Panc1 (cell line): ENCODE data around the gene CDC37. TPM values are rescaled to one million over a fixed set of nuclear protein-coding genes. Genes with fewer than 3 reads are reported as not detected.
"Not testable (repeated sequence)": the region's sequence is repeated elsewhere in the genome, so short reads cannot be mapped to it uniquely, and the experiment has no call there.

Source experiments
- ATAC-seq: fragments of 200-7000 bp; cut with Tn5 transposase; 2 replicates; pipeline ENCODE4 v1.9.1; 2020; ENCODE audit warnings: mild to moderate bottlenecking, moderate library complexity
- BruUV-seq: library from RNA; stranded (reverse); fragments of 400-500 nt; replicated peaks from 2 replicates; lab custom pipeline; 2021; lab: Mats Ljungman, UMichigan
- CTCF ChIA-PET: fragments of 300-600 bp; sonication (Branson Sonifier 250); formaldehyde crosslinking; loops from one replicate; lab custom pipeline; 2022; ENCODE audit warnings: antibody characterized with exemption; lab: Charles Lee
- POLR2A ChIA-PET: fragments of 300-600 bp; sonication (Branson Sonifier 250); formaldehyde crosslinking; loops from one replicate; lab custom pipeline; 2022; ENCODE audit warnings: antibody characterized with exemption; lab: Charles Lee
- DNase-seq: peaks from one replicate; pipeline ENCODE4 v3.0.0-alpha.2; 2010; ENCODE audit warnings: low read depth, low spot score
- H3K27ac ChIP-seq: 2 replicates; pipeline ENCODE4 v1.5.1; 2011; ENCODE audit warnings: mild to moderate bottlenecking, low read length, inconsistent platforms
- H3K27me3 ChIP-seq: fragments of 200-500 bp; sonication (Bioruptor generic); 2 replicates; pipeline ENCODE4 v1.6.0; 2014; ENCODE audit warnings: low read length, inconsistent platforms; ENCODE audit not compliant: control insufficient read depth, insufficient read depth
- H3K36me3 ChIP-seq: fragments of 200-500 bp; sonication (Bioruptor generic); 2 replicates; pipeline ENCODE4 v1.5.1; 2014; ENCODE audit warnings: inconsistent platforms, mild to moderate bottlenecking, low read length, moderate library complexity; ENCODE audit not compliant: control insufficient read depth, insufficient read depth
- H3K4me1 ChIP-seq: 2 replicates; pipeline ENCODE4 v1.5.1; 2011; ENCODE audit warnings: inconsistent platforms, mild to moderate bottlenecking, low read length, moderate library complexity; ENCODE audit not compliant: control insufficient read depth, insufficient read depth
- H3K4me3 ChIP-seq, 2 experiments: 2 replicates each; pipeline ENCODE4 v1.5.1; 2011 to 2012; ENCODE audit warnings: low read depth in 2 of 2, low read length in 2 of 2, mild to moderate bottlenecking in 2 of 2, inconsistent platforms in 1 of 2, moderate library complexity in 1 of 2
- H3K9me3 ChIP-seq: fragments of 200-500 bp; sonication (Bioruptor generic); 2 replicates; pipeline ENCODE4 v1.5.1; 2014; ENCODE audit warnings: low read depth, mild to moderate bottlenecking, inconsistent platforms, low read length, moderate library complexity; ENCODE audit not compliant: control insufficient read depth, insufficient read depth
- POLR2AphosphoS5 ChIP-seq: IDR thresholded peaks from 2 replicates; pipeline ENCODE4 v1.6.1; 2012; ENCODE audit warnings: mild to moderate bottlenecking, low read depth, low read length, moderate library complexity
- SIN3A ChIP-seq: IDR thresholded peaks from 2 replicates; pipeline ENCODE4 v1.6.1; 2012; ENCODE audit warnings: low read depth, mild to moderate bottlenecking, low read length, moderate library complexity, borderline replicate concordance; ENCODE audit not compliant: insufficient read depth
- TCF7L2 ChIP-seq: IDR thresholded peaks from 2 replicates; pipeline ENCODE4 v1.6.1; 2011; ENCODE audit warnings: mild to moderate bottlenecking, low read depth, low read length, inconsistent platforms
- in situ Hi-C: cut with HindIII; loops from 2 replicates; pipeline ENCODE4 v1.10.0; 2016; ENCODE audit warnings: low sequenced_read_pairs, low pct_unique_long_range_greater_than_20kb
- intact Hi-C: fragments of 100-400 bp; cut with micrococcal nuclease; formaldehyde crosslinking; loops from one replicate; pipeline ENCODE4 v1.10.0; 2022; ENCODE audit not compliant: unreplicated experiment
- total RNA-seq: library from RNA; stranded (reverse); gene quantifications from one replicate; pipeline ENCODE4 v1.2.1, GENCODE V29; 2021; ENCODE audit not compliant: unreplicated experiment
- TF ChIP-seq, protein P1 (sequence below): fragments of 450-650 bp; IDR thresholded peaks from 2 replicates; pipeline ENCODE4 v1.5.1; 2017; ENCODE audit warnings: mild to moderate bottlenecking
- TF ChIP-seq, protein P2 (sequence below), 2 experiments: IDR thresholded peaks; 2 replicates each; pipeline ENCODE4 v1.6.1; 2011 to 2012; ENCODE audit warnings: low read depth in 2 of 2, control low read depth in 1 of 2, low read length in 1 of 2, mild to moderate bottlenecking in 1 of 2, moderate library complexity in 1 of 2; ENCODE audit not compliant: insufficient read depth in 1 of 2

Gene CDC37
- total RNA-seq, 1 experiment from 2014 or later = 162 TPM

DNA sequence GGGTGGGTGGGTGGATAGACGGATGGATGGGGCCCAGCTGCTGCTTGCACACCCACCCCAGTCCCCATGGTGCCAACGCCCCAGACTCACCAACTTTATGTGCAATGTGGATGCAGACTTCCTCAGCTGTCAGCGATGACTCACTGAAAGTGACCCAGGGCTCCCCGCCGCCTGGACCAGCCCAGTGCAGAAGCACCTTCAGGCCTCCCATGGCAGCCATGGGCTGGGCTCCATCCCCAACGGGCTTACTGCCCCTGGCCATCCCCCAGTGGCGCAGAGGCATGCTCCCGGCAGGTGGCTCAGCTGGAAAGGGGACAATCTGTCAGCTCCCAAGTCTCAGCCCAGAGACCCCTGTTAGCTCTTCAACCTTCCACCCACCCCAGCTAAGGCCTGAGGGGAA is 25.2 kb downstream of the CDC37 start:
- Histone ChIP-seq H3K9me3 (no peaks in the 10 kb centered on the region), H3K4me1 (peaks cover 3% of the 10 kb centered on the region; the same call in 1 of the 2 replicates), H3K27me3 (no peaks in the 10 kb centered on the region), H3K4me3 (no peak overlapping the region), H3K36me3 (no peaks in the 10 kb centered on the region), H3K27ac (no peak overlapping the region)
- in situ Hi-C loops (no loop called here), intact Hi-C loops (no loop called here)
- ChIA-PET POLR2A (no interaction called here), CTCF (no interaction called here)
- ATAC-seq (no peak), DNase-seq (no peak)
- no peak for TF ChIP-seq TCF7L2
- TF ChIP-seq, protein P1, sequence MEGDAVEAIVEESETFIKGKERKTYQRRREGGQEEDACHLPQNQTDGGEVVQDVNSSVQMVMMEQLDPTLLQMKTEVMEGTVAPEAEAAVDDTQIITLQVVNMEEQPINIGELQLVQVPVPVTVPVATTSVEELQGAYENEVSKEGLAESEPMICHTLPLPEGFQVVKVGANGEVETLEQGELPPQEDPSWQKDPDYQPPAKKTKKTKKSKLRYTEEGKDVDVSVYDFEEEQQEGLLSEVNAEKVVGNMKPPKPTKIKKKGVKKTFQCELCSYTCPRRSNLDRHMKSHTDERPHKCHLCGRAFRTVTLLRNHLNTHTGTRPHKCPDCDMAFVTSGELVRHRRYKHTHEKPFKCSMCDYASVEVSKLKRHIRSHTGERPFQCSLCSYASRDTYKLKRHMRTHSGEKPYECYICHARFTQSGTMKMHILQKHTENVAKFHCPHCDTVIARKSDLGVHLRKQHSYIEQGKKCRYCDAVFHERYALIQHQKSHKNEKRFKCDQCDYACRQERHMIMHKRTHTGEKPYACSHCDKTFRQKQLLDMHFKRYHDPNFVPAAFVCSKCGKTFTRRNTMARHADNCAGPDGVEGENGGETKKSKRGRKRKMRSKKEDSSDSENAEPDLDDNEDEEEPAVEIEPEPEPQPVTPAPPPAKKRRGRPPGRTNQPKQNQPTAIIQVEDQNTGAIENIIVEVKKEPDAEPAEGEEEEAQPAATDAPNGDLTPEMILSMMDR = no peak
- TF ChIP-seq POLR2AphosphoS5 = no peak
- TF ChIP-seq SIN3A = no peak
- TF ChIP-seq, protein P2, sequence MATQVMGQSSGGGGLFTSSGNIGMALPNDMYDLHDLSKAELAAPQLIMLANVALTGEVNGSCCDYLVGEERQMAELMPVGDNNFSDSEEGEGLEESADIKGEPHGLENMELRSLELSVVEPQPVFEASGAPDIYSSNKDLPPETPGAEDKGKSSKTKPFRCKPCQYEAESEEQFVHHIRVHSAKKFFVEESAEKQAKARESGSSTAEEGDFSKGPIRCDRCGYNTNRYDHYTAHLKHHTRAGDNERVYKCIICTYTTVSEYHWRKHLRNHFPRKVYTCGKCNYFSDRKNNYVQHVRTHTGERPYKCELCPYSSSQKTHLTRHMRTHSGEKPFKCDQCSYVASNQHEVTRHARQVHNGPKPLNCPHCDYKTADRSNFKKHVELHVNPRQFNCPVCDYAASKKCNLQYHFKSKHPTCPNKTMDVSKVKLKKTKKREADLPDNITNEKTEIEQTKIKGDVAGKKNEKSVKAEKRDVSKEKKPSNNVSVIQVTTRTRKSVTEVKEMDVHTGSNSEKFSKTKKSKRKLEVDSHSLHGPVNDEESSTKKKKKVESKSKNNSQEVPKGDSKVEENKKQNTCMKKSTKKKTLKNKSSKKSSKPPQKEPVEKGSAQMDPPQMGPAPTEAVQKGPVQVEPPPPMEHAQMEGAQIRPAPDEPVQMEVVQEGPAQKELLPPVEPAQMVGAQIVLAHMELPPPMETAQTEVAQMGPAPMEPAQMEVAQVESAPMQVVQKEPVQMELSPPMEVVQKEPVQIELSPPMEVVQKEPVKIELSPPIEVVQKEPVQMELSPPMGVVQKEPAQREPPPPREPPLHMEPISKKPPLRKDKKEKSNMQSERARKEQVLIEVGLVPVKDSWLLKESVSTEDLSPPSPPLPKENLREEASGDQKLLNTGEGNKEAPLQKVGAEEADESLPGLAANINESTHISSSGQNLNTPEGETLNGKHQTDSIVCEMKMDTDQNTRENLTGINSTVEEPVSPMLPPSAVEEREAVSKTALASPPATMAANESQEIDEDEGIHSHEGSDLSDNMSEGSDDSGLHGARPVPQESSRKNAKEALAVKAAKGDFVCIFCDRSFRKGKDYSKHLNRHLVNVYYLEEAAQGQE (IDR thresholded peaks at IDR 0.05; ENCODE audit: insufficient read depth in 1 of 2, low read depth in 2 of 2, low read length in 1 of 2) = no peak
- no TSS peak for BruUV-seq

DNA sequence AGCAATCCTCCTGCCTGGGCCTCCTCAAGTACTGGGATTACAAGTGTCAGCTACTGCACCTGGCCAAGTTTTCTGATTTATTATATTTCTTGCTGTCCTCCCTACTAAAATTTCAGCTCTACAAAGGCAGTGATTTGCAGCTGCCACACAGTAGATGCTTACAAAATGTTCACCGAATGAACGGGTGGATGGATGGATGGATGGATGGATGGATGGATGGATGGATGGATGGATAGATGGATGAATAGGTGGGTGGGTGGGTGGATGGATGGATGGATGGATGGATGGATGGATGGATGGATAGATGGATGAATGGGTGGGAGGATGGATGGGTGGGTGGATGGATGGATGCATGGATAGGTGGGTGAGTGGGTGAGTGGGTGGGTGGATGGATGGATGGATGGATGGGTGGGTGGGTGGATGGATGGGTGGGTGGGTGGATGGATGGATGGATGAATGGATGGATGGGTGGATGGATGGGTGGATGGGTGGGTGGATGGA is 26.2 kb downstream of the CDC37 start:
- CTCF ChIA-PET = not testable (repeated sequence)

DNA sequence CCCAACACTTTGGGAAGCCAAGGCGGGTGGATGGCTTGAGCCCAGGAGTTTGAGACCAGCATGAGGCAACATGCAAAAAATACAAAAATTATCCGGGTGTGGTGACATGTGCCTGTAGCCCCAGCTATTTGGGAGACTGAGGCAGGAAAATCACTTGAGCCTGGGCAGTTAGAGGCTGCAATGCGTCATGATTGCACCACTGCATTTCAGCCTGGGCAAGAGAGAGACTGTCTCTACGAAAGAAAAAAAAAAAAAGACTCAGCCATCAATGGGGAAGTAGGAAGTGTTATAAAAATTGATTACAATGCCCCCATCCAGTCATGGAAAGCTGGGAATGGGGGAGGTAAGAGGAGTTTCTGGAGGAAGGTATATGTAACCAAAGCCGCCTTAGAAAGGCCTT is 28.4 kb downstream of the CDC37 start:
- Histone ChIP-seq H3K9me3 (no peaks in the 10 kb centered on the region), H3K4me1 (no peaks in the 10 kb centered on the region), H3K27ac (no peak overlapping the region), H3K27me3 (no peaks in the 10 kb centered on the region), H3K36me3 (no peaks in the 10 kb centered on the region), H3K4me3 (no peak overlapping the region)
- intact Hi-C loops (no loop called here), in situ Hi-C loops (no loop called here)
- no TSS peak for BruUV-seq
- TF ChIP-seq, protein P1 = no peak
- TF ChIP-seq SIN3A = no peak
- TF ChIP-seq TCF7L2 = no peak
- TF ChIP-seq, protein P2 (IDR thresholded peaks at IDR 0.05; ENCODE audit: insufficient read depth in 1 of 2, low read depth in 2 of 2, low read length in 1 of 2) = no peak
- no peak for TF ChIP-seq POLR2AphosphoS5
- ChIA-PET POLR2A (interaction anchor here (0.6 to 0.7 kb wide), 2 partner anchors 50 to 232 kb away, joined by 3 to 6 read pairs; no protein-coding TSS in a partner anchor), CTCF (no interaction called here)
- DNase-seq (no peak), ATAC-seq (no peak)

More for the DNA sequence above, 26.2 kb downstream of the CDC37 start:
- DNase-seq, H3K4me1 ChIP-seq, in situ Hi-C loops, POLR2A ChIA-PET, H3K36me3 ChIP-seq, intact Hi-C loops, BruUV-seq, ATAC-seq, H3K27ac ChIP-seq, H3K4me3 ChIP-seq, H3K9me3 ChIP-seq, H3K27me3 ChIP-seq: not testable (repeated sequence)
